ENCODE results near the gene PSMA1. TPM values are rescaled to one million over a fixed set of nuclear protein-coding genes. Genes with fewer than 3 reads are reported as not detected.
A peak's percentile ranks its signal among the peaks of the same experiment; 100 is the strongest.

The PSMA1 gene
- total and polyA plus RNA-seq, 2 of the 13 experiments (the other 11 are each of a cell fraction or from before 2014, with no cell fraction given), result 188 to 229 TPM

DNA sequence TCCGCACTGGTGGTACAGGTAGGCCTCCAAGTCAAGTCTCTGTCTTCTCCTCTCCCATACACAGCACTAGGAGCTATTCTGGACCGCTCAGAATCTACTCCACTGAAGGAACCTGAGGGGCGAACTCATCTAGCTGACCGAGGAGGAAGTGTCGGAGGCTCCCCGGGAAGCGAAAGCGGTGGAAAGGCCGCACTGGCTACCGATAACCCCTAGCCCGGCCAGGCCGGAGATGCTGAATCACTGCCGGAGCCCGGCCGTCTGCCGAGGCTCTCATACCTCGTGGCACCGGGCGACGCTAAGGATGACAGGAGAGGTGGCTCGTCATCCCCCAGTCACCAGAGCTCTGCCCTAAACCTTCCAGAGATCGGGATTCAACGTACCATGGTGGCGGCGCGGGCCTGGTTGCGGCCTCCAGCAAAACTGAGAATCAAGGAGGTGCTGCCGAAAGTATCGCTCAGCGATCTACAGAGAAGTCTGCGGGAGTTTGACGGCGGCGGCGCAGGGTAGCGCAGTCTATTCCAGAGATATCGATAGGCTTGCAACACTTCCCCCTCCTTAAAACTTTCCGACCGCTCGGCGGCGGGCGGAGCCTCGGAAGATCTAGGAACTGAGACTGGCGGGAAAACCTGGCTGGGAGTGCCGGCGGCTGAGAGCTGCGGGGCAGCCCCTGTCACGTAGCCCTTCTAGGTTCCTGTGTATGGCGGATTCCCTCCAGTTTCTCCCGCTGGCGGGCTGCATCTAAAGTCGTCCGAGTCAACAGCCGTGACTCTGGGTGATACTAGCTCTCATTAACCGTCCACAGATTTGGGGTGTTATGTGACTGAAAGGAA, at the start of gene PSMA1 (continued):
- TF ChIP-seq ZBTB25 (CRISPR knock-in tag; IDR thresholded peaks at IDR 0.05) (peak; percentile 40), CREB1 (IDR thresholded peaks at IDR 0.05) (no peak), CREB1 (CRISPR knock-in tag; IDR thresholded peaks at IDR 0.05) (peak; percentile 82), TEAD2 (CRISPR knock-in tag; IDR thresholded peaks at IDR 0.05) (peak; percentile 38), ZNF788 (CRISPR knock-in tag; IDR thresholded peaks at IDR 0.05; ENCODE audit: borderline replicate concordance) (peak; percentile 88; the same call in 1 of the 2 replicates), MAZ (IDR thresholded peaks at IDR 0.05; ENCODE audit: borderline replicate concordance, low read depth, low read length) (0 out of 2 replicates have a peak, but pooled peaks have one; percentile 17), MAZ (CRISPR knock-in tag; IDR thresholded peaks at IDR 0.05; ENCODE audit: low read depth) (peak; percentile 77), ZFP36L2 (CRISPR knock-in tag; IDR thresholded peaks at IDR 0.05) (no peak), ZNF354B (CRISPR knock-in tag; IDR thresholded peaks at IDR 0.05) (no peak; the same call in 1 of the 2 replicates), ZNF367 (CRISPR knock-in tag; IDR thresholded peaks at IDR 0.05; ENCODE audit: borderline replicate concordance) (no peak), ATF1 (CRISPR knock-in tag; IDR thresholded peaks at IDR 0.05) (peak; percentile 28; the same call in 1 of the 2 replicates), ZNF34 (CRISPR knock-in tag; IDR thresholded peaks at IDR 0.05; ENCODE audit: borderline replicate concordance) (0 out of 2 replicates have a peak, but pooled peaks have one; percentile 64), THYN1 (CRISPR knock-in tag; IDR thresholded peaks at IDR 0.05; ENCODE audit: borderline replicate concordance, low read depth) (0 out of 2 replicates have a peak, but pooled peaks have one; percentile 31), YEATS2 (CRISPR knock-in tag; IDR thresholded peaks at IDR 0.05; ENCODE audit: borderline replicate concordance) (peak; percentile 96), SMAD1 (CRISPR knock-in tag; IDR thresholded peaks at IDR 0.05; ENCODE audit: borderline replicate concordance, low read depth) (no peak), GLMP (CRISPR knock-in tag; IDR thresholded peaks at IDR 0.05; ENCODE audit: borderline replicate concordance) (no peak), ZSCAN25 (CRISPR knock-in tag; IDR thresholded peaks at IDR 0.05) (no peak), ZMYM3 (CRISPR knock-in tag; IDR thresholded peaks at IDR 0.05) (peak; percentile 47; the same call in 1 of the 2 replicates), EED (CRISPR knock-in tag; IDR thresholded peaks at IDR 0.05) (peak; percentile 77; the same call in 1 of the 2 replicates)
- TF ChIP-seq, protein P1, sequence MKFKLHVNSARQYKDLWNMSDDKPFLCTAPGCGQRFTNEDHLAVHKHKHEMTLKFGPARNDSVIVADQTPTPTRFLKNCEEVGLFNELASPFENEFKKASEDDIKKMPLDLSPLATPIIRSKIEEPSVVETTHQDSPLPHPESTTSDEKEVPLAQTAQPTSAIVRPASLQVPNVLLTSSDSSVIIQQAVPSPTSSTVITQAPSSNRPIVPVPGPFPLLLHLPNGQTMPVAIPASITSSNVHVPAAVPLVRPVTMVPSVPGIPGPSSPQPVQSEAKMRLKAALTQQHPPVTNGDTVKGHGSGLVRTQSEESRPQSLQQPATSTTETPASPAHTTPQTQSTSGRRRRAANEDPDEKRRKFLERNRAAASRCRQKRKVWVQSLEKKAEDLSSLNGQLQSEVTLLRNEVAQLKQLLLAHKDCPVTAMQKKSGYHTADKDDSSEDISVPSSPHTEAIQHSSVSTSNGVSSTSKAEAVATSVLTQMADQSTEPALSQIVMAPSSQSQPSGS (CRISPR knock-in tag; IDR thresholded peaks at IDR 0.05), result peak; percentile 54; the same call in 1 of the 2 replicates
- TF ChIP-seq, protein P2, sequence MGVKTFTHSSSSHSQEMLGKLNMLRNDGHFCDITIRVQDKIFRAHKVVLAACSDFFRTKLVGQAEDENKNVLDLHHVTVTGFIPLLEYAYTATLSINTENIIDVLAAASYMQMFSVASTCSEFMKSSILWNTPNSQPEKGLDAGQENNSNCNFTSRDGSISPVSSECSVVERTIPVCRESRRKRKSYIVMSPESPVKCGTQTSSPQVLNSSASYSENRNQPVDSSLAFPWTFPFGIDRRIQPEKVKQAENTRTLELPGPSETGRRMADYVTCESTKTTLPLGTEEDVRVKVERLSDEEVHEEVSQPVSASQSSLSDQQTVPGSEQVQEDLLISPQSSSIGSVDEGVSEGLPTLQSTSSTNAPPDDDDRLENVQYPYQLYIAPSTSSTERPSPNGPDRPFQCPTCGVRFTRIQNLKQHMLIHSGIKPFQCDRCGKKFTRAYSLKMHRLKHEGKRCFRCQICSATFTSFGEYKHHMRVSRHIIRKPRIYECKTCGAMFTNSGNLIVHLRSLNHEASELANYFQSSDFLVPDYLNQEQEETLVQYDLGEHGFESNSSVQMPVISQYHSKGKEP (CRISPR knock-in tag; IDR thresholded peaks at IDR 0.05), result no peak
- TF ChIP-seq, protein P3, sequence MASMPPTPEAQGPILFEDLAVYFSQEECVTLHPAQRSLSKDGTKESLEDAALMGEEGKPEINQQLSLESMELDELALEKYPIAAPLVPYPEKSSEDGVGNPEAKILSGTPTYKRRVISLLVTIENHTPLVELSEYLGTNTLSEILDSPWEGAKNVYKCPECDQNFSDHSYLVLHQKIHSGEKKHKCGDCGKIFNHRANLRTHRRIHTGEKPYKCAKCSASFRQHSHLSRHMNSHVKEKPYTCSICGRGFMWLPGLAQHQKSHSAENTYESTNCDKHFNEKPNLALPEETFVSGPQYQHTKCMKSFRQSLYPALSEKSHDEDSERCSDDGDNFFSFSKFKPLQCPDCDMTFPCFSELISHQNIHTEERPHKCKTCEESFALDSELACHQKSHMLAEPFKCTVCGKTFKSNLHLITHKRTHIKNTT (CRISPR knock-in tag; IDR thresholded peaks at IDR 0.05), result no peak
